Measurements from ENCODE around the gene SIVA1. TPM values are rescaled to one million over a fixed set of nuclear protein-coding genes. Genes with fewer than 3 reads are reported as not detected.

Gene SIVA1
- total RNA-seq, 1 experiment from 2014 or later = 128 TPM

DNA sequence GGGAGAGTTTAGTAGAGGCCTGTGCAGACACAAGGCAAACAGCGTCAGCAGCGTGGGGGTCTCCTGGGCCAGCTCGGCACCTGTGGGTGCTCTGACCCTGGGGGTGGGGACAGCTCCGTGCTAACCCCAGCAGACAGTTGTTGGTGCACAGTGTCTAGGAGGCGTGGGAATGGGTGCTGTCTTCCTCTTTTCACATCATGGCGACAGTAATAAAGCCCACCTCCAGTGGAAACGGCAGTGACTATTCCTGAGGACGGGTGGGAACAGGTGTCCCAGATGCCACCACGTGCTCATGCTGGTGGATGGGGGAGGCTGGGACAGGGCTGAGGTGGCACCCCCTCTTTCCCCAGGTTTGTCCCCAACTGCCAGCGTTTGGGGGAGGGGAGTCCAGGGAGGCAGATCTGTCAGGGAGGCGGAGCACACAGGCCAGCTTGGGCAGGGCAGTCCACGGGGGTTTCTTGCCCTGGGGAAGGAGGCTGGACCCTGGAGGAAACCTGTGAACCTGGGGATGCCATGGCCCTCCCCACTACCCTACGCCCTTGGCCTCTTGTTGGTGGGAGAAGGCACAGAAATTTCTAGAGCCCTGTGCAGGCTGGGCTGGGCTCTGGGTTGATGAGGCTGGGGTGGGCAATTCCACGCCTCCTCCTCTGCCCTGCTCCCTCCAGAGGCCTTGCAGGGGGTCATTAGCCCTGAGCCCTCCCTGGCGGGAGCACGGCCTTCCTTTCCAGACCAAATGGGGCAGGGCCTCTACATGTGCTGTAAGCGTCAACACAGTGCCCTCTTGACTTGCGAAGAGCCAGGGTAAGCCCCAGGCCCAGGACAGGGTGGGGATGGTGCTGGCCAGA is 51.8 kb downstream of the SIVA1 start:
- peaks cover 4% of the 10 kb centered on the region; the same call in 1 of the 2 replicates for H3K4me1 Mint-ChIP-seq
- CTCF ChIA-PET = interaction anchor here (1.0 to 1.4 kb wide), 2 partner anchors 10 to 36 kb away, joined by 4 to 7 read pairs; no protein-coding TSS in a partner anchor
- TF ChIP-seq OVOL2 (CRISPR knock-in tag; IDR thresholded peaks at IDR 0.05; ENCODE audit: borderline replicate concordance) (no peak), FOXJ3 (CRISPR knock-in tag; IDR thresholded peaks at IDR 0.05; ENCODE audit: borderline replicate concordance) (no peak), MYBL2 (CRISPR knock-in tag; IDR thresholded peaks at IDR 0.05) (no peak), TEAD1 (CRISPR knock-in tag; IDR thresholded peaks at IDR 0.05) (no peak), NR2C2 (CRISPR knock-in tag; IDR thresholded peaks at IDR 0.05) (no peak), FOXK1 (CRISPR knock-in tag; IDR thresholded peaks at IDR 0.05) (no peak), CBFB (CRISPR knock-in tag; IDR thresholded peaks at IDR 0.05; ENCODE audit: low read depth) (no peak), SOX15 (CRISPR knock-in tag; IDR thresholded peaks at IDR 0.05) (no peak), ZNF232 (CRISPR knock-in tag; IDR thresholded peaks at IDR 0.05) (no peak), ZNF219 (CRISPR knock-in tag; IDR thresholded peaks at IDR 0.05; ENCODE audit: borderline replicate concordance) (no peak), ZNF121 (CRISPR knock-in tag; IDR thresholded peaks at IDR 0.05) (no peak), TCF7 (CRISPR knock-in tag; IDR thresholded peaks at IDR 0.05; ENCODE audit: low read depth) (no peak)
- TF ChIP-seq, protein P1, sequence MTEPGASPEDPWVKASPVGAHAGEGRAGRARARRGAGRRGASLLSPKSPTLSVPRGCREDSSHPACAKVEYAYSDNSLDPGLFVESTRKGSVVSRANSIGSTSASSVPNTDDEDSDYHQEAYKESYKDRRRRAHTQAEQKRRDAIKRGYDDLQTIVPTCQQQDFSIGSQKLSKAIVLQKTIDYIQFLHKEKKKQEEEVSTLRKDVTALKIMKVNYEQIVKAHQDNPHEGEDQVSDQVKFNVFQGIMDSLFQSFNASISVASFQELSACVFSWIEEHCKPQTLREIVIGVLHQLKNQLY (CRISPR knock-in tag; IDR thresholded peaks at IDR 0.05) = no peak
- TF ChIP-seq, protein P2, sequence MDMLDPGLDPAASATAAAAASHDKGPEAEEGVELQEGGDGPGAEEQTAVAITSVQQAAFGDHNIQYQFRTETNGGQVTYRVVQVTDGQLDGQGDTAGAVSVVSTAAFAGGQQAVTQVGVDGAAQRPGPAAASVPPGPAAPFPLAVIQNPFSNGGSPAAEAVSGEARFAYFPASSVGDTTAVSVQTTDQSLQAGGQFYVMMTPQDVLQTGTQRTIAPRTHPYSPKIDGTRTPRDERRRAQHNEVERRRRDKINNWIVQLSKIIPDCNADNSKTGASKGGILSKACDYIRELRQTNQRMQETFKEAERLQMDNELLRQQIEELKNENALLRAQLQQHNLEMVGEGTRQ (CRISPR knock-in tag; IDR thresholded peaks at IDR 0.05) = no peak
- TF ChIP-seq, protein P3, sequence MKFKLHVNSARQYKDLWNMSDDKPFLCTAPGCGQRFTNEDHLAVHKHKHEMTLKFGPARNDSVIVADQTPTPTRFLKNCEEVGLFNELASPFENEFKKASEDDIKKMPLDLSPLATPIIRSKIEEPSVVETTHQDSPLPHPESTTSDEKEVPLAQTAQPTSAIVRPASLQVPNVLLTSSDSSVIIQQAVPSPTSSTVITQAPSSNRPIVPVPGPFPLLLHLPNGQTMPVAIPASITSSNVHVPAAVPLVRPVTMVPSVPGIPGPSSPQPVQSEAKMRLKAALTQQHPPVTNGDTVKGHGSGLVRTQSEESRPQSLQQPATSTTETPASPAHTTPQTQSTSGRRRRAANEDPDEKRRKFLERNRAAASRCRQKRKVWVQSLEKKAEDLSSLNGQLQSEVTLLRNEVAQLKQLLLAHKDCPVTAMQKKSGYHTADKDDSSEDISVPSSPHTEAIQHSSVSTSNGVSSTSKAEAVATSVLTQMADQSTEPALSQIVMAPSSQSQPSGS (CRISPR knock-in tag; IDR thresholded peaks at IDR 0.05; ENCODE audit: borderline replicate concordance, low read depth) = no peak
- TF ChIP-seq, protein P4, sequence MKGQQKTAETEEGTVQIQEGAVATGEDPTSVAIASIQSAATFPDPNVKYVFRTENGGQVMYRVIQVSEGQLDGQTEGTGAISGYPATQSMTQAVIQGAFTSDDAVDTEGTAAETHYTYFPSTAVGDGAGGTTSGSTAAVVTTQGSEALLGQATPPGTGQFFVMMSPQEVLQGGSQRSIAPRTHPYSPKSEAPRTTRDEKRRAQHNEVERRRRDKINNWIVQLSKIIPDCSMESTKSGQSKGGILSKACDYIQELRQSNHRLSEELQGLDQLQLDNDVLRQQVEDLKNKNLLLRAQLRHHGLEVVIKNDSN (CRISPR knock-in tag; IDR thresholded peaks at IDR 0.05) = no peak
- TF ChIP-seq, protein P5, sequence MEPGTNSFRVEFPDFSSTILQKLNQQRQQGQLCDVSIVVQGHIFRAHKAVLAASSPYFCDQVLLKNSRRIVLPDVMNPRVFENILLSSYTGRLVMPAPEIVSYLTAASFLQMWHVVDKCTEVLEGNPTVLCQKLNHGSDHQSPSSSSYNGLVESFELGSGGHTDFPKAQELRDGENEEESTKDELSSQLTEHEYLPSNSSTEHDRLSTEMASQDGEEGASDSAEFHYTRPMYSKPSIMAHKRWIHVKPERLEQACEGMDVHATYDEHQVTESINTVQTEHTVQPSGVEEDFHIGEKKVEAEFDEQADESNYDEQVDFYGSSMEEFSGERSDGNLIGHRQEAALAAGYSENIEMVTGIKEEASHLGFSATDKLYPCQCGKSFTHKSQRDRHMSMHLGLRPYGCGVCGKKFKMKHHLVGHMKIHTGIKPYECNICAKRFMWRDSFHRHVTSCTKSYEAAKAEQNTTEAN (CRISPR knock-in tag; IDR thresholded peaks at IDR 0.05) = no peak
- H3K36me3 Mint-ChIP-seq = no peaks in the 10 kb centered on the region
- H3K4me3 Mint-ChIP-seq = no peak overlapping the region
- H3K9me3 Mint-ChIP-seq = peaks cover 11% of the 10 kb centered on the region
- ATAC-seq (no peak), DNase-seq (ENCODE audit: low spot score) (no peak)
- POLR2A ChIA-PET = interaction anchor here (1.0 kb wide), 1 partner anchor 10 kb away, joined by 3 read pairs; no protein-coding TSS in a partner anchor
- peaks cover 31% of the 10 kb centered on the region for H3K27me3 Mint-ChIP-seq (ENCODE audit: low read depth)
- H3K27ac Mint-ChIP-seq = no peak overlapping the region

DNA sequence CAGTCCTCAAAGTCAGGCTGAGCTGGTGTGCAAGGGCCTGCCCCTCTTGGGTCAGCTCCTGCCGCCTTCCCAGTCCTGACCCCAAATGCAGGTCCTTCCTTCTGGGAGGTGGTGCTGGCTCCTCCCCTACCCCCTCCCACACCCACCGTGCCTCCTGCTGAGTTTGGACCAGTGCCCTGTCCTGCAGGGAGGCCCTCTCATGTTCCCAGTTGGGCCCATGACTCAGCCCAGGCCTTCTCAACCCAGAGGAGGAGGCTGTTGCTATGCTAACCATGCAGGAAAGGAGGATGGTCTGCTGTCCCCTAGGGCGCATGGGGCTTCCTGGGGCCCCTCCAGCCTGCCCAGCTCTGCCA is 52.4 kb downstream of the SIVA1 start:
- H3K36me3 Mint-ChIP-seq = no peaks in the 10 kb centered on the region
- H3K9me3 Mint-ChIP-seq = peaks cover 11% of the 10 kb centered on the region
- ATAC-seq (no peak), DNase-seq (ENCODE audit: low spot score) (no peak)
- peaks cover 28% of the 10 kb centered on the region for H3K27me3 Mint-ChIP-seq (ENCODE audit: low read depth)
- H3K27ac Mint-ChIP-seq = no peak overlapping the region
- H3K4me3 Mint-ChIP-seq = no peak overlapping the region
- peaks cover 2% of the 10 kb centered on the region; the same call in 1 of the 2 replicates for H3K4me1 Mint-ChIP-seq
- ChIA-PET CTCF (interaction anchor here (1.4 kb wide), 1 partner anchor 36 kb away, joined by 7 read pairs; no protein-coding TSS in a partner anchor), POLR2A (interaction anchor here (1.0 kb wide), 1 partner anchor 11 kb away, joined by 3 read pairs; no protein-coding TSS in a partner anchor)
- TF ChIP-seq ZNF317 (CRISPR knock-in tag; IDR thresholded peaks at IDR 0.05; ENCODE audit: borderline replicate concordance, low read depth) (no peak), ZNF396 (CRISPR knock-in tag; IDR thresholded peaks at IDR 0.05; ENCODE audit: borderline replicate concordance) (no peak), ZNF263 (CRISPR knock-in tag; IDR thresholded peaks at IDR 0.05; ENCODE audit: low read depth) (no peak), NR1H2 (CRISPR knock-in tag; IDR thresholded peaks at IDR 0.05) (no peak), NR3C1 (CRISPR knock-in tag; conservative IDR thresholded peaks at IDR 0.05; ENCODE audit: low read depth) (no peak)
- TF ChIP-seq, protein P6, sequence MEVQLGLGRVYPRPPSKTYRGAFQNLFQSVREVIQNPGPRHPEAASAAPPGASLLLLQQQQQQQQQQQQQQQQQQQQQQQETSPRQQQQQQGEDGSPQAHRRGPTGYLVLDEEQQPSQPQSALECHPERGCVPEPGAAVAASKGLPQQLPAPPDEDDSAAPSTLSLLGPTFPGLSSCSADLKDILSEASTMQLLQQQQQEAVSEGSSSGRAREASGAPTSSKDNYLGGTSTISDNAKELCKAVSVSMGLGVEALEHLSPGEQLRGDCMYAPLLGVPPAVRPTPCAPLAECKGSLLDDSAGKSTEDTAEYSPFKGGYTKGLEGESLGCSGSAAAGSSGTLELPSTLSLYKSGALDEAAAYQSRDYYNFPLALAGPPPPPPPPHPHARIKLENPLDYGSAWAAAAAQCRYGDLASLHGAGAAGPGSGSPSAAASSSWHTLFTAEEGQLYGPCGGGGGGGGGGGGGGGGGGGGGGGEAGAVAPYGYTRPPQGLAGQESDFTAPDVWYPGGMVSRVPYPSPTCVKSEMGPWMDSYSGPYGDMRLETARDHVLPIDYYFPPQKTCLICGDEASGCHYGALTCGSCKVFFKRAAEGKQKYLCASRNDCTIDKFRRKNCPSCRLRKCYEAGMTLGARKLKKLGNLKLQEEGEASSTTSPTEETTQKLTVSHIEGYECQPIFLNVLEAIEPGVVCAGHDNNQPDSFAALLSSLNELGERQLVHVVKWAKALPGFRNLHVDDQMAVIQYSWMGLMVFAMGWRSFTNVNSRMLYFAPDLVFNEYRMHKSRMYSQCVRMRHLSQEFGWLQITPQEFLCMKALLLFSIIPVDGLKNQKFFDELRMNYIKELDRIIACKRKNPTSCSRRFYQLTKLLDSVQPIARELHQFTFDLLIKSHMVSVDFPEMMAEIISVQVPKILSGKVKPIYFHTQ (CRISPR knock-in tag; IDR thresholded peaks at IDR 0.05) = no peak
- TF ChIP-seq, protein P5 (CRISPR knock-in tag; IDR thresholded peaks at IDR 0.05) = no peak
- TF ChIP-seq, protein P7, sequence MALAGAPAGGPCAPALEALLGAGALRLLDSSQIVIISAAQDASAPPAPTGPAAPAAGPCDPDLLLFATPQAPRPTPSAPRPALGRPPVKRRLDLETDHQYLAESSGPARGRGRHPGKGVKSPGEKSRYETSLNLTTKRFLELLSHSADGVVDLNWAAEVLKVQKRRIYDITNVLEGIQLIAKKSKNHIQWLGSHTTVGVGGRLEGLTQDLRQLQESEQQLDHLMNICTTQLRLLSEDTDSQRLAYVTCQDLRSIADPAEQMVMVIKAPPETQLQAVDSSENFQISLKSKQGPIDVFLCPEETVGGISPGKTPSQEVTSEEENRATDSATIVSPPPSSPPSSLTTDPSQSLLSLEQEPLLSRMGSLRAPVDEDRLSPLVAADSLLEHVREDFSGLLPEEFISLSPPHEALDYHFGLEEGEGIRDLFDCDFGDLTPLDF (CRISPR knock-in tag; IDR thresholded peaks at IDR 0.05) = no peak
